ENCODE results near the gene GNA14. TPM values are rescaled to one million over a fixed set of nuclear protein-coding genes. Genes with fewer than 3 reads are reported as not detected.

Gene GNA14
- total and polyA plus RNA-seq, 2 of the 8 experiments (the other 6 are each of a cell fraction or from before 2014, with no cell fraction given) = 3.4 to 6.3 TPM

GRCh38 chr9:77582525-77582924 is 65.6 kb downstream of the GNA14 start (continued):
- TF ChIP-seq CHD7 (IDR thresholded peaks at IDR 0.05; ENCODE audit: insufficient replicate concordance, low read length) (no peak), RBBP5 (IDR thresholded peaks at IDR 0.05; ENCODE audit: borderline replicate concordance, low read depth, low read length) (no peak), SP1 (IDR thresholded peaks at IDR 0.05; ENCODE audit: low read depth, low read length) (no peak), EP300 (IDR thresholded peaks at IDR 0.05; ENCODE audit: borderline replicate concordance in 1 of 2, low read depth in 2 of 2, low read length in 2 of 2) (no peak), TAF7 (optimal IDR thresholded peaks at IDR 0.05; ENCODE audit: borderline replicate concordance, low read depth, low read length) (no peak), BCL11A (IDR thresholded peaks at IDR 0.05; ENCODE audit: low read depth in 2 of 2, low read length in 2 of 2) (no peak)

Measured in H1 (cell line).